Neural cell (in vitro differentiated cells): ENCODE results near the gene MEIS1. TPM values are rescaled to one million over a fixed set of nuclear protein-coding genes. Genes with fewer than 3 reads are reported as not detected.

Experiments used
- H2AFZ ChIP-seq: fragments of 200-600, 300-800 bp; sonication (generic), shearing (Covaris generic); 2 replicates; pipeline ENCODE4 v1.6.0; 2014; ENCODE audit warnings: low read depth, mild to moderate bottlenecking, antibody characterized with exemption, low read length, moderate library complexity
- H3F3A ChIP-seq: fragments of 200-600 bp; shearing (Covaris generic); 2 replicates; pipeline ENCODE4 v1.6.1; 2016; ENCODE audit warnings: mild to moderate bottlenecking, moderate library complexity, mixed read lengths, antibody characterized with exemption, low read length; ENCODE audit not compliant: insufficient read depth, poor library complexity, severe bottlenecking
- H3K27ac ChIP-seq: fragments of 200-600, 300-800 bp; sonication (generic), shearing (Covaris generic); 2 replicates; pipeline ENCODE4 v1.5.1; 2014; ENCODE audit warnings: mild to moderate bottlenecking, low read length, moderate library complexity
- H3K27me3 ChIP-seq: fragments of 300-800, 200-600 bp; sonication (generic), shearing (Covaris generic); 2 replicates; pipeline ENCODE4 v1.6.0; 2014; ENCODE audit warnings: mild to moderate bottlenecking, low read depth, low read length, moderate library complexity; ENCODE audit not compliant: insufficient read depth
- H3K36me3 ChIP-seq: fragments of 300-800, 200-600 bp; sonication (generic), shearing (Covaris generic); 2 replicates; pipeline ENCODE4 v1.5.1; 2014; ENCODE audit warnings: mild to moderate bottlenecking, antibody characterized with exemption, low read length, moderate library complexity; ENCODE audit not compliant: insufficient read depth
- H3K4me2 ChIP-seq: fragments of 300-800, 200-600 bp; sonication (generic), shearing (Covaris generic); 2 replicates; pipeline ENCODE4 v1.6.0; 2014; ENCODE audit warnings: mild to moderate bottlenecking, low read length
- H3K4me3 ChIP-seq: fragments of 300-800, 200-600 bp; sonication (generic), shearing (Covaris generic); 2 replicates; pipeline ENCODE4 v1.5.1; 2014; ENCODE audit warnings: mild to moderate bottlenecking, low read length, moderate library complexity
- H3K79me2 ChIP-seq: fragments of 200-600 bp; shearing (Covaris generic); replicated peaks from 2 replicates; pipeline ENCODE4 v1.6.0; 2014; ENCODE audit warnings: mild to moderate bottlenecking, low read length, moderate library complexity; ENCODE audit not compliant: insufficient read depth
- H3K9ac ChIP-seq: fragments of 300-800, 200-600 bp; sonication (generic), shearing (Covaris generic); 2 replicates; pipeline ENCODE4 v1.6.1; 2016; ENCODE audit warnings: mild to moderate bottlenecking, low read length, mixed read lengths
- H3K9me2 ChIP-seq: fragments of 200-600 bp; shearing (Covaris generic); 2 replicates; pipeline ENCODE4 v1.6.1; 2016; ENCODE audit warnings: mild to moderate bottlenecking, low read length, mixed read lengths; ENCODE audit not compliant: insufficient read depth
- H3K9me3 ChIP-seq: fragments of 200-600, 300-800 bp; sonication (generic), shearing (Covaris generic); 2 replicates; pipeline ENCODE4 v1.6.1; 2016; ENCODE audit warnings: mild to moderate bottlenecking, mixed run types, low read length, moderate library complexity, mixed read lengths
- H4K20me1 ChIP-seq: fragments of 200-600 bp; shearing (Covaris generic); 2 replicates; pipeline ENCODE4 v1.6.1; 2016; ENCODE audit warnings: mild to moderate bottlenecking, mixed run types; ENCODE audit not compliant: insufficient read depth
- CTCF ChIP-seq: fragments of 450-650 bp; IDR thresholded peaks from 2 replicates; pipeline ENCODE4 v1.5.1; 2014; ENCODE audit warnings: antibody characterized with exemption, mild to moderate bottlenecking, moderate library complexity; ENCODE audit not compliant: poor library complexity, severe bottlenecking
- EP300 ChIP-seq: fragments of 450-650 bp; conservative IDR thresholded peaks from 2 replicates; pipeline ENCODE4 v1.6.1; 2014; ENCODE audit warnings: antibody characterized with exemption, mild to moderate bottlenecking, moderate library complexity; ENCODE audit not compliant: poor library complexity, severe bottlenecking
- EZH2 ChIP-seq: fragments of 200-600, 300-800 bp; shearing (Covaris generic), sonication (generic); IDR thresholded peaks from 2 replicates; pipeline ENCODE4 v1.6.1; 2014; ENCODE audit warnings: antibody characterized with exemption, low read length, borderline replicate concordance, mild to moderate bottlenecking; ENCODE audit not compliant: insufficient read depth, poor library complexity, severe bottlenecking
- MXI1 ChIP-seq: fragments of 450-650 bp; conservative IDR thresholded peaks from 2 replicates; pipeline ENCODE4 v1.6.1; 2014; ENCODE audit warnings: antibody characterized with exemption, mild to moderate bottlenecking; ENCODE audit not compliant: poor library complexity, severe bottlenecking
- POLR2AphosphoS5 ChIP-seq: IDR thresholded peaks from 2 replicates; pipeline ENCODE4 v1.6.1; 2012
- RAD21 ChIP-seq: fragments of 450-650 bp; conservative IDR thresholded peaks from 2 replicates; pipeline ENCODE4 v1.6.1; 2014; ENCODE audit warnings: antibody characterized with exemption, mild to moderate bottlenecking, moderate library complexity
- REST ChIP-seq: IDR thresholded peaks from 2 replicates; pipeline ENCODE4 v1.6.1; 2012; ENCODE audit warnings: borderline replicate concordance
- SMC3 ChIP-seq: fragments of 450-650 bp; conservative IDR thresholded peaks from 2 replicates; pipeline ENCODE4 v1.6.1; 2014; ENCODE audit warnings: antibody characterized with exemption, mild to moderate bottlenecking, moderate library complexity; ENCODE audit not compliant: poor library complexity
- TAF1 ChIP-seq: IDR thresholded peaks from 2 replicates; pipeline ENCODE4 v1.6.1; 2012; ENCODE audit warnings: low read depth
- polyA plus RNA-seq: library from polyadenylated mRNA; depleted of rRNA; stranded (reverse); fragments of >200 nt; gene quantifications from 2 replicates; pipeline ENCODE4 v1.2.3, GENCODE V29; 2014

Gene MEIS1
- polyA plus RNA-seq, 1 donor from 2014 or later = 46.5 TPM

GRCh38 chr2:66575625-66576310 is 140.8 kb downstream of the MEIS1 start:
- peaks cover 5% of the 10 kb centered on the region for H3F3A ChIP-seq
- no peaks in the 10 kb centered on the region for H4K20me1 ChIP-seq
- TF ChIP-seq CTCF = peak; percentile 28
- no peak for TF ChIP-seq TAF1
- no peak for TF ChIP-seq EP300
- TF ChIP-seq MXI1 = no peak
- TF ChIP-seq SMC3 = peak; percentile 41
- TF ChIP-seq RAD21 = no peak
- peak; percentile 13 for TF ChIP-seq POLR2AphosphoS5
- TF ChIP-seq EZH2 = no peak
- TF ChIP-seq REST = no peak
- peak overlapping the region; percentile 57 for H3K4me2 ChIP-seq
- no peaks in the 10 kb centered on the region for H3K9me2 ChIP-seq
- H3K9ac ChIP-seq = peak overlapping the region; percentile 47
- no peak overlapping the region for H3K27ac ChIP-seq
- peak overlapping the region; percentile 65 for H3K4me3 ChIP-seq
- peaks cover 53% of the 10 kb centered on the region for H3K27me3 ChIP-seq
- H2AFZ ChIP-seq = no peak overlapping the region
- no peaks in the 10 kb centered on the region for H3K9me3 ChIP-seq
- no peaks in the 10 kb centered on the region for H3K79me2 ChIP-seq
- H3K36me3 ChIP-seq = no peaks in the 10 kb centered on the region

- Histone ChIP-seq H2AFZ (no peak overlapping the region), H3K36me3 (no peaks in the 10 kb centered on the region), H3K4me2 (no peak overlapping the region), H3F3A (peaks cover 5% of the 10 kb centered on the region), H3K9ac (no peak overlapping the region), H4K20me1 (no peaks in the 10 kb centered on the region), H3K9me3 (no peaks in the 10 kb centered on the region), H3K4me3 (peak overlapping the region; percentile 65), H3K27ac (no peak overlapping the region), H3K27me3 (peaks cover 58% of the 10 kb centered on the region), H3K9me2 (no peaks in the 10 kb centered on the region), H3K79me2 (no peaks in the 10 kb centered on the region)
- TF ChIP-seq POLR2AphosphoS5 = no peak
- TF ChIP-seq MXI1 = no peak
- no peak for TF ChIP-seq SMC3
- no peak for TF ChIP-seq REST
- TF ChIP-seq TAF1 = no peak
- TF ChIP-seq CTCF = no peak
- TF ChIP-seq EZH2 = no peak
- no peak for TF ChIP-seq RAD21
- no peak for TF ChIP-seq EP300
These were observed 141.3 kb downstream of the MEIS1 start for GRCh38 chr2:66576311-66576560.
